GM19351 (cell line): ENCODE results near the gene GP1BB.
"Not testable (repeated sequence)": the region's sequence is repeated elsewhere in the genome, so short reads cannot be mapped to it uniquely, and the experiment has no call there.

Source experiments
- ATAC-seq: cut with Tn5 transposase; IDR thresholded peaks from one replicate; pipeline ENCODE4 v1.9.1; 2021; ENCODE audit warnings: mild to moderate bottlenecking, moderate library complexity; ENCODE audit not compliant: unreplicated experiment

GP1BB gene

GRCh38 chr22:19724927-19725661, 1.8 kb downstream of the GP1BB start:
- ATAC-seq, result no peak

DNA sequence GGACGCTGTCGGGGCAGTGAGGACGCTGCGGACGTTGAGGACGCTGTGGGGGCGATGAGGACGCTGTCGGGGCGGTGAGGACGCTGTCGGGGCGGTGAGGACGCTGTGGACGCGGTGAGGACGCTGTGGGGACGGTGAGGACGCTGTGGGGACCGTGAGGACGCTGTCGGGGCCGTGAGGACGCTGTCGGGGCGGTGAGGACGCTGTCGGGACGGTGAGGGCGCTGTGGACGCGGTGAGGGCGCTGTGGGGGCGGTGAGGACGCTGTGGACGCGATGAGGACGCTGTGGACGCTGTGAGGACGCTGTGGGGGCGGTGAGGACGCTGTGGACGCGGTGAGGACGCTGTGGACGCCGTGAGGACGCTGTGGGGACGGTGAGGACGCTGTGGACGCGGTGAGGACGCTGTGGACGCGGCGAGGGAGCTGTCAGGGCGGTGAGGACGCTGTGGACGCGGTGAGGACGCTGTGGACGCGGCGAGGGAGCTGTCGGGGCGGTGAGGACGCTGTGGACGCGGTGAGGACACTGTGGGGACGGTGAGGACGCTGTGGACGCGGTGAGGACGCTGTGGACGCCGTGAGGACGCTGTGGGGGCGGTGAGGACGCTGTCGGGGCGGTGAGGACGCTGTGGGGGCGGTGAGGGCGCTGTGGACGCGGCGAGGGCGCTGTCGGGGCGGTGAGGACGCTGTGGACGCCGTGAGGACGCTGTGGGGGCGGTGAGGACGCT, 2.9 kb downstream of the GP1BB start:
- ATAC-seq, result not testable (repeated sequence)

DNA sequence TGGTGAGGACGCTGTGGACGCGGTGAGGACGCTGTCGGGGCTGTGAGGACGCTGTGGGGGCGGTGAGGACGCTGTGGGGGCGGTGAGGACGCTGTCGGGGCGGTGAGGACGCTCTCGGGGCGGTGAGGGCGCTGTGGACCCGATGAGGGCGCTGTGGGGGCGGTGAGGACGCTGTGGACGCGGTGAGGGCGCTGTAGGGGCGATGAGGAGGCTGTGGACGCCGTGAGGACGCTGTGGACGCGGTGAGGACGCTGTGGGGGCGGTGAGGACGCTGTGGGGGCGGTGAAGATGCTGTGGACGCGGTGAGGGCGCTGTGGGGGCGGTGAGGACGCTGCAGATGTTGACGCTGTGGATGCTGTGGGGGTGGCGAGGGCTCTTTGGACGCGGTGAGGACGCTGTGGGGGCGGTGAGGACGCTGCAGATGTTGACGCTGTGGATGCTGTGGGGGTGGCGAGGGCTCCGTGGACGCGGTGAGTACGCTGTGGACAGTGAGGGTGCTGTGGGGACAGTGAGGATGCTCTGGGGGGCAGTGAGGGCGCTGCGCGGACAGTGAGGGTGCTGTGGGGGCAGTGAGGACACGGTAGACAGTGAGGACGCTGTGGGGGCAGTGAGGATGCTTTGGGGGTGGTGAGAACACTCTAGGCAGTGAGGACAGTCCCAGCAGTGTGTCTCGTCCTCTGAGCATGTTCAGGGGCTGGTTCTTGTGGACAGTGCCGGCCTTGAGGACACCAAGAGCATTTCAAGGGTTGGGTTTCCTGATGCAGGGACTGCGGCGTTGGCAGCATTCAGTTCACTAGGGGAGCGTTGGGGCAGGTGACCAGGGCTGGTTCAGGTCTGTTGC, 4.2 kb downstream of the GP1BB start:
- ATAC-seq, result no peak

DNA sequence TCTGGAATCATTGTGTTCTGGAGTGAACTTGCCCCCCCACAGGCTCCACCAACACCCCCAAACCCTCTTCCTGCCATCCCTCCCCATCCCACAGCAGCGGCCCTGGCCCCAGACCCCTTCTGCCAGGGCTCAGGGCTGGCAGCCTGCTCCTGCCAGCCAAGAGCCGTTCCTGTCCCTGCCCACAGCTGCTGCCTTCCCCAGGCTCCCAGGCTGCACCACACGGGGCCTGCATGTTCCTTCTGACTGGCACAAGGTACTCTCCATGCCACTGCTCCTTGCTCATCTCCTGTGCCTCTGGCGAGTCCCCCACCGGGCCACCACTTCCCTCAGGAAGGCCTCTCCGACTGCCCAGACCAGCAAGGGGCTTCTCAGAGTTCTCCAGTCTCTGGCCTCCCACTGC, 4.9 kb downstream of the GP1BB start:
- no peak for ATAC-seq

DNA sequence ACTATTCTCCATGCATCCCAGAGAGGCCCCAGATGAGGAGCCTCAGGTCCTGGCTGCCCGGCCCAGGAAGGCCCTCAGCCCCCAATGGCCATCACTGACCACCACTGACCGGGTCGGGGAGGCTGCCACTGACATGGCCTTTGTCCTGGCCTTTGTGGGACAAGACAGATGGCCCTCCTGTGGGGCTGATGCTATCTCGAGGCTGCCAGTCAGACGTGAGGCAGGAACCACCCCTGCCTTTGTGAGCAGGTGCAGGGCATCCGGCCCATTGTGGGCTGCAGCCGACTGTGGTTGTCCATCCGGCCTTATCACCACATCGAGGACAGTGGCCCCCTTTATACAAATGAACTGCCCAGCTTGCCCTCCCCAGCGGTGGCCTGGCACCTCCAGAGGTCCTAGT, 5.5 kb downstream of the GP1BB start:
- ATAC-seq, result no peak

DNA sequence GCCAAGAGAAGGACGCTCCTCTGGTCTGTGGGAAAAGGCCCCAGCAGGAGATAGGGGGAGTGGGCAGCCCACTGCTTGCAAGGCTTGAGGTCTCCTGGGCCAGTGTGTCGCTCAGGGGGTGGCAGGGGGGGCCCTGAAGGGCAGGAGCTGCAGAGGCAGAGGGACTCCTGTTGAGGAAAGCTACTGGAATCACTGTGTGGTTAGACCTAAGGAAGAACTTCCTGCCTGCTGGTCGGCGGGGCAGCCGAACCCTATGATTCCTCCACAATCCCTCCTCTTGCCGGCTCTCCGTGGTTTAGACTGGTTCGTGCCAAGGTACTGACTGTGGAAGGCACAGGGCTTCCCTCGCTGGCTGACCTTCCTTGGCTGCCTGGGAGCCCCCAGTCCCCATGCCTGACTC, 6.2 kb downstream of the GP1BB start:
- no peak for ATAC-seq

DNA sequence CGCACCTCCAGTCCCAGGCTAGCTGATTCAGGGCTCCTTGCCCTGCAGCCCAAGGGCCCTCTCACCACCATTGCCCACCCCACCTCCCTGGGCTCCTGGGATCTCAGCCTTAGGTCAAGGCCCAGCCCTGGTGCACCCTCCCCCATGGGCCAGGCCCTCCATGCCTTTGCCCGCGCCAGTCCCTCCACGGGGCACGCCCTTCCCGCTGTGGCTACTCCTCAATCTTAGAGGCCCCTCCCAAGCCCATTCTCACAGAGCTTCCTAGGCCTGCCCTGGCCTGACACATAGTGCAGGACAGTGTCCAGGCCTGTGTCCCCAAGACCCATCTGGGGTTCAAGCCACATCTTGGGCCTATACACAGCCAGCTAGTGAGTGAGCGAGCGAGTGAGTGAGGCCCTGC, 6.9 kb downstream of the GP1BB start:
- no peak for ATAC-seq

DNA sequence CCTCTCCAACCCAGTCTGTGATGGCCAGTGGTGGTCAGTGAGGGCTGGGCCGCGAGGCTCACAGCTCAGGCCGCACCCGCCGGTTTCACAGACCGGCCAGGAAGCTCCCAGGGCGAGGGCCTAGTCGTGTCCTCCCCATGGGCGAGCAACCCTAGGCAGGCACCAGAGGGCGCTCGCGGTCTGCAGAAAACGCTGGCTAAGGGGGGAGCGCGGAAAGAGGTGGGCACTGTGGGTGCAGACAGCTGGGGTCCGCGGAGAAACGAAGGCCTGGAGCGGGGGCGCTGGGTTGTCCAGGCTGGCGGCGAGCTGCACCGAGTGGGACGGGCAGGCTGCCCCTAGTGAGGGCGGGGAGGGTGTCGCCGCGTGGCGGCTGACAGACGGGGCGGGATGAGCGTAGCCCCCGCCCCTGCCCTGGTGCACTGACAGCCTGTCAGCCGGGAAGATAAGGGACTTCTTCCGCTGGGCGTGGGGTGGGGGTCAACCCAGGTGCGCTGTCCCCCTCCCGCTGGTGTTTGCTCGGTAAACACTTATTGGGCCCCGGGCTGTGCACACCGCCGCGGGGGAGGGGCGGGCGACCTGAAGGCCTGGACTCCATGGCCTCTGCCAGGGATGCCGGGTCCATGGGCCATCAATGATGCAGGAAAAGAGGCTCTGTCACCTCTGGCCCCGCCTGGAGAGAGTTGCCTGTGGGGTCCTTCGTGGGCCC, 7.5 kb downstream of the GP1BB start:
- no peak for ATAC-seq

DNA sequence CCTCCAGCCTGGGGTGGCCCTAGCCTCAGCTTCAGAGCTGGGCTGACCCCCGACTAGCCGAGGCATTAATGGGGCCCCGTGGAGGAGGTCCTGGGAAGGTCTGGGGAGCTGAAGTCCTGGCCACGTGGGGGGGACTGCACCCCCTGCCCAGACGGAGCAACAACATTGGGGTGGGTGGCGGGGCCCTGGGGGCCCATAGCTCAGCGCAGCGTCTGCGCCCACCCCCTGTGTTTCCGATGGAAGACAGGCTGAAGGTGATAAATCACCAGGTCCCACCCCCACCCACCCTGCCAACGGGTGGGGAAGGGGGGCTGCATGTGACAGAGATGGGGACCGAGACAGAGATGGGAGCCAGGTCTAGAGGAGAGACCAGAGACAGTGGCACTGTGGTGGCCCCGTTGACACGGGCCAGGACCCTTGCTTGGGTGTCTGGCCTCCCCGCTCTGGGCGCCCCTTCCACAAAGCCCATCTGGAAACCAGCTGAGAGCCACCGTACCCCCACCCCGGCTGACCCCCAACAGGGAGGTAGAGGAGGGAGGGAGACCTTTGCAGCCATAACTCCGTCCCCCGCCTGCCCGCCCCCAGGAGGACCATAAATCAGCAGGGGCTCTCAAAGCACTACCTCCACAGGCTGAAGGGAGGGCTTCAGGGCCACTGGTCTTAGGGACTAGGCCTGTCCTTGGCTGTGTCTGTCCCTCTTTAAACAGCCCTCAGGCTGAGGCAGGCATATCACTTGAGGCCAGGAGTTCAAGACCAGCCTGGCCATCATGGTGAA, 8.2 kb downstream of the GP1BB start:
- no peak for ATAC-seq

DNA sequence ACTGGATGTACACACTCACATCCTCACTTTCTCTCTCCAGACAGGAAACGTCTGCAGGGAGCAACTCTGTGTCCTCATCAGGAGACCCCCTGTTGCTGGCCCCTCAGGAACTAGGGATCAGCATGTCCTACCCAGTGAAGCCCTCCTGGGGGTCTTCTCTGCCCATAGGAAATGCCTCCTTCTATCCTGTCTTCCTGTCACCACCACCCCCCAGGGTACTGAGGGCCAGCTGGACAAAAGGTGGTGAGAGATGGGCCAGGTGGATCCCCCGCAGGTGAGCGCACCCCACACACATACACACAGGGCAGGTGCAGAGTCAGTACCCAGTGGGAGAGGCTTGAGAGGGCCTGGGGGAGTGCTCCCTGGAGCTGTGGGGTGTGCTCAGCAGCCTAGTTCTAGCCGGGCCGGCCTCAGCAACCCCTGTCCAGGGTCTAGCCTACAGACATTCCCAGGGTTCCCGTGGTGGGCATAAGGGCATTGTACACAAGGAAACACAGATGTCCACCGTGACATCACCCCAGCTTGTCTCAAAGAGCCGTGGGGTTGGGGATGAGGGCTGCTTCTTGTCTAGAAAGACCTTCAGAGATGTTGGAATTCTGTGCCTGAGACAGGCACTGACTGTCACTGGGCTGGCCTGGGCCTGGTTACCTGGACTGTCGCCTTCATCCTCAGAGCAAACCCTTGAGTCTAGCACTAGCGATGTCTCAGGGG, 9.2 kb downstream of the GP1BB start:
- no peak for ATAC-seq

- ATAC-seq, result no peak
Observed at GRCh38 chr22:19733755-19734154, 10.4 kb downstream of the GP1BB start.

DNA sequence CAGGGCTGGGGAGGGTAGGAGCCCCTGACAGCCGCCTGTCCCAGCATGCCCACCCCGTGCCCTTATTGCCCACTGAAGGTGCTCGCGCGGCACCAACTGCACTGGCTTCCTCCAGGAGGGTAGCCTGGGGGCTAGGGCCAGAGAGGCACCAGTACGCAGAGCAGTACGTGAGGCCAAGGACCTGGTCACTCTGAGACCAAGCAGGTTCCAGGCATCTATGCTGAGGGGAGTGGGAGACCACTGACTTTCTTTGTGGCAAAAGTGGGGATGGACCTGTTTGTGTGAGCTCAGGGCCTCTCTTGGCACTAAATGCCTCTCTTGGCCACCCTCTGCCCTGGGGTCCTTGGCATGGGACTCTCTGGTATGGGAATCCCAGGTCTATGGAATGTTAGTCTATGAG, 10.8 kb downstream of the GP1BB start:
- no peak for ATAC-seq

DNA sequence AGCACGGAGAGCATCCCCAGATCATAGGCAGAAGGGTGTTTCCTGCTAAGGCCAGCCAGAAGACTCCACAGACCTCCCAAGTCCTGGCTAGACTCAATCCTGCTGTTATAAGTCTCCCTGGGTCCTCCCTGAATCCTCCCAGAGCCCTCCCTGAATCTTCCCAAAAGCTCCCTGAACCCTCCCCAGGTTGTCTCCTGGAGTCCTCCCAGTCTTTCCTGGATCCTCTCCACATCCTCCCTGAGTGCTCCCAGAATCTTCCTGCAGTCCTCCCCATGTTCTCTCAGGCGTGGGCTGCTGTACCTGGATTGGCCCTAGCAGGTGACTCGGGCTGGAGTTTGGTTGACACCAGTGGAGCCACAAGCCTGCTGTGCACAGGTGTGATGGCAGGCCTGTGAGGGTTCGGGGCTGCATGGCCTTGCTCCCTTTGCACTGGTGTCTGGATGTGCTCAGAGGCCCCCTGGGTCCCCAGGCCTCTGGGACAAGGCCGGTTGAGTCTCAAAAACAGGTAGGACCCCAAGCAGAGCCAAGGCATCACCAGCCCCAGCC, 11.6 kb downstream of the GP1BB start:
- no peak for ATAC-seq

- ATAC-seq, result no peak
Observed at GRCh38 chr22:19735665-19736510, 12.5 kb downstream of the GP1BB start.

DNA sequence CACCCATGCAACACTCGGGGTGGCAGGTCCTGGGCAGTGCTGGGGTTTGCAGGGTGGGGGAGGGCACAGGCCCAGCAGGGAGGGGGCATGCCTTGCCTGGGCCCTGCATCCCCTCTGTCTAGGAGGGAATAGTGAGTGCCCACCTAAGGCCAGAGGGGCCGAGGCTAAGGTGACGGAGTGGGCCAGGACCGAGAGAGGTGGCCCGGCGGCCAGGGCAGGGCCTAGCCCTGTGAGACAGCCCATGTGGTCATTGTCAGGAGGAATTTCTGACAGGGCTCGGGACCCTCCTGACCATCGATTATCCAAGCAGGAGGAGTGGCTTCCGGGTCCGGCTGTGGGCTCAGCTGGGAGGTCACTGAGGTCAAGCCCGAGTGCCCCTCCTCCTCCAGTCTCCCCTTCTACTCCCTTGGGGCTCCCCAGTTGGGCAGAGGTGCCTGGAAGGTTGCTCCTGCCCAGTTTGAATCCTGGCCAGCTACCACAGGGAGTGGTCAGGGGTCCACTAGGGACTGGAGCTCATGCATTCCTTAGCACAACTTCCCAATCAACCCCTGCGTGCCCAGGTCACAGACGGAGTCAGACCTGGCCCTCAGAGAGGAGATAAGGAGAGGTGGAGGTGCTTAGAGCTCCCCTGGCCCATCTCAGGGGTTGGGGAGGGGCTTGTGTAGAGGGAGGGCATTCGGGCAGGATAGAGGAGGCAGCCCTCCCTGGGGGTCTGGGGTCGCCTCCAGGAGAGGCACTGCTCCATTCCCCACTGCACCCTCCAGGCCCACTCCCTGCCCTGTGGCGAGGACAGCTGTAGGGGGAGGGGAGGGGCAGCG, 14.7 kb downstream of the GP1BB start:
- no peak for ATAC-seq

- no peak for ATAC-seq
Observed at GRCh38 chr22:19738664-19739447, 15.5 kb downstream of the GP1BB start.

DNA sequence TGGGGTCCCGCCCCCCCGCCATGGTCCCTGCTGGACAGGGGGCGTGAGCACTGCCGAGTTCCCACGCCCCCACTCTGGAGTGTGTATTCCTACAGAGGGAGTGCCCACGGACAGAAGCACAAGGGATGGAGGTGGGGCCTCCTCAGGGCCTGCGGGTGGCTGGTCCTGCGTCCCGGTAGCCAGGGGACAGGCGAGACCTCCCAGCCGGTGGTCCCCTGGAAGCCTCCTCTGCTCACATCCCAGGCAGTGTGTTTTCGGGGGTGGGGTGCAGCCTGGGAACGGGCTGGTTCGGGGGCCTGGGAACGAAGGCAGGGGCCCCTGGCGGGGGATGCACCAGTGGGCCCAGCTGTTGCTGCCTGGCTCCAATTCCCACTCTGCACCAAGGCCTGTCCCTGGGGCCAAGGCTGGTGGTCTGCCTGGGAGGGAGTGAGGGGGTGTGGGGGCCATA, 16.1 kb downstream of the GP1BB start:
- no peak for ATAC-seq
